BJ (cell line): ENCODE results near the gene RHBDD3. TPM values are rescaled to one million over a fixed set of nuclear protein-coding genes. Genes with fewer than 3 reads are reported as not detected.

ENCODE experiments used
- CTCF ChIA-PET: fragments of 350-600 bp; formaldehyde crosslinking; extraction: SDS; loops from one replicate; lab custom pipeline; 2021; ENCODE audit warnings: antibody characterized with exemption, inconsistent platforms; lab: Yijun Ruan, JAX
- POLR2A ChIA-PET: fragments of 300-600 bp; sonication (Branson Sonifier 250); formaldehyde crosslinking; extraction: SDS; loops from one replicate; lab custom pipeline; 2021; ENCODE audit warnings: antibody characterized with exemption; lab: Charles Lee
- DNase-seq: peaks from one replicate; pipeline ENCODE4 v3.0.0-alpha.2; 2011; ENCODE audit warnings: low read depth
- H3K27me3 ChIP-seq: 2 replicates; pipeline ENCODE4 v1.6.0; 2011; ENCODE audit warnings: low read length; ENCODE audit not compliant: control insufficient read depth, insufficient read depth
- H3K36me3 ChIP-seq: 2 replicates; pipeline ENCODE4 v1.5.1; 2011; ENCODE audit warnings: low read length; ENCODE audit not compliant: control insufficient read depth, insufficient read depth
- H3K4me3 ChIP-seq: 2 replicates; pipeline ENCODE4 v1.5.1; 2011; ENCODE audit warnings: low read depth, mild to moderate bottlenecking, control low read depth, low read length
- polyA plus RNA-seq: library from polyadenylated mRNA; depleted of rRNA; stranded (reverse); fragments of >200 nt; gene quantifications from 2 replicates; pipeline ENCODE4 v1.2.3, GENCODE V29; 2011; rRNA removed
- TF ChIP-seq, protein P1 (sequence below): IDR thresholded peaks from 2 replicates; pipeline ENCODE4 v1.5.1; 2011; ENCODE audit warnings: low read depth, mild to moderate bottlenecking, control low read depth, inconsistent platforms, low read length, moderate library complexity; ENCODE audit not compliant: insufficient read depth

Gene RHBDD3
- polyA plus RNA-seq, 1 experiment: 15.6 TPM

DNA sequence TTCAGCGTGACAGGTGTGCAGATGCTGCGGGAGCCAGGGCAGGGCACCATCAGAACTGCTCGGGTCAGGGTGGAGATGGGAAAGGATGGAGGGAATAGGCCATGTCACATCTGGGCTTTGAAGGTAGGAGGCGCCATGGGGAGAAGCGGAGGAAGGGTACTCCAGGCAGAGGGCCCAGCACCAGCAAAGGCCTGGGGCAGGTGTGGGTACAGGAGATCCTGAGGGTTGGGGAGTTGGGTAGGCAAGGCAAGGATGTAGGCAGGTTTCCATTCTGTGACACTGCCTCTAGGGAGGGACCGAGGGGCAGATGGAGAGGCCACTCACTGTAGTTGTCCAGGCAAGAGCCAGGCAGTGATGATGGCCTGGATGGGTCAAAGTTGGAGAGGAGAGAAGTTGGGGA, 53.5 kb downstream of the RHBDD3 start:
- Histone ChIP-seq H3K4me3 (no peak overlapping the region), H3K27me3 (peaks cover 6% of the 10 kb centered on the region), H3K36me3 (no peaks in the 10 kb centered on the region)
- ChIA-PET POLR2A (no interaction called here), CTCF (no interaction called here)
- TF ChIP-seq, protein P1, sequence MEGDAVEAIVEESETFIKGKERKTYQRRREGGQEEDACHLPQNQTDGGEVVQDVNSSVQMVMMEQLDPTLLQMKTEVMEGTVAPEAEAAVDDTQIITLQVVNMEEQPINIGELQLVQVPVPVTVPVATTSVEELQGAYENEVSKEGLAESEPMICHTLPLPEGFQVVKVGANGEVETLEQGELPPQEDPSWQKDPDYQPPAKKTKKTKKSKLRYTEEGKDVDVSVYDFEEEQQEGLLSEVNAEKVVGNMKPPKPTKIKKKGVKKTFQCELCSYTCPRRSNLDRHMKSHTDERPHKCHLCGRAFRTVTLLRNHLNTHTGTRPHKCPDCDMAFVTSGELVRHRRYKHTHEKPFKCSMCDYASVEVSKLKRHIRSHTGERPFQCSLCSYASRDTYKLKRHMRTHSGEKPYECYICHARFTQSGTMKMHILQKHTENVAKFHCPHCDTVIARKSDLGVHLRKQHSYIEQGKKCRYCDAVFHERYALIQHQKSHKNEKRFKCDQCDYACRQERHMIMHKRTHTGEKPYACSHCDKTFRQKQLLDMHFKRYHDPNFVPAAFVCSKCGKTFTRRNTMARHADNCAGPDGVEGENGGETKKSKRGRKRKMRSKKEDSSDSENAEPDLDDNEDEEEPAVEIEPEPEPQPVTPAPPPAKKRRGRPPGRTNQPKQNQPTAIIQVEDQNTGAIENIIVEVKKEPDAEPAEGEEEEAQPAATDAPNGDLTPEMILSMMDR: no peak
- DNase-seq: no peak

DNA sequence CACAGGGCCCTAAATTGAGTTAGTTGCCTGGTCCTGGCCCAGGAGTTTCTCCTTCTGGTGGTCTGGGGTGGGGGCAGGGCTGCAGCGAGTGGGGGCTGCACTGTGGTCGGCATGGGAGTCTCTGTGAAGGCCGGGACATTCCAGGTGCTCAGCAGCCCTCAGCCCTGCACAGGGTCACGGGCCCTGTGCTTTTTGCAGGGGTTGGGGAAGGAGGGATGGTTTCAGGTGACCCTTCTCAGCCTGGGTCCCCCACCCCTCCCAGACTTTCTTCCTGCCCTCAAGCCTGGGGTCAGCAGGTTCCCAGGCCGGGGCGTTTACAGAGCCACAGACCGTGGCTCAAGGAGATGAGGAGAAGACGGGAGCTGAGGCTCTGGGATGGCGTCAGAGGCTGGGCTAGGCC, 54.3 kb downstream of the RHBDD3 start:
- H3K36me3 ChIP-seq: no peaks in the 10 kb centered on the region
- TF ChIP-seq, protein P1: no peak
- DNase-seq: no peak
- ChIA-PET CTCF (no interaction called here), POLR2A (no interaction called here)
- H3K27me3 ChIP-seq: peaks cover 6% of the 10 kb centered on the region
- H3K4me3 ChIP-seq: no peak overlapping the region

DNA sequence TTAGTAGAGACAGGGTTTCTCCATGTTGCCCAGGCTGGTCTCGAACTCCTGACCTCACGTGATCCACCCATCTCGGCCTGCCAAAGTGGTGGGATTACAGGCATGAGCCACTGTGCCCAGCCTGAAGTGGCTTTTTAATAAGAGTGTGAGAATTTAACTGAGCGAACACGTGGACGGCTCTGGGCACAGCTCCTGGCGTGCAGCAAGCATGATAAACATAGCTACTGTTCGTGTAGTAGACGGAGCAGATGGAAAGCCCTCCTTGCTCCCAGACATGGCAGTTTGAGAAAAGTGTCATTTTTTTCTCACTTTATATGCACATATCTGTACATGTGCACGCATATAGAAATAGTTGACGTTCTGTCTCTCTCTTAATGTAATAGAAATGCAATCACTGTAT, 55.0 kb downstream of the RHBDD3 start:
- Histone ChIP-seq H3K27me3 (peaks cover 6% of the 10 kb centered on the region), H3K36me3 (no peaks in the 10 kb centered on the region), H3K4me3 (no peak overlapping the region)
- POLR2A ChIA-PET: no interaction called here
- CTCF ChIA-PET: no interaction called here
- DNase-seq: no peak
- TF ChIP-seq, protein P1: no peak

DNA sequence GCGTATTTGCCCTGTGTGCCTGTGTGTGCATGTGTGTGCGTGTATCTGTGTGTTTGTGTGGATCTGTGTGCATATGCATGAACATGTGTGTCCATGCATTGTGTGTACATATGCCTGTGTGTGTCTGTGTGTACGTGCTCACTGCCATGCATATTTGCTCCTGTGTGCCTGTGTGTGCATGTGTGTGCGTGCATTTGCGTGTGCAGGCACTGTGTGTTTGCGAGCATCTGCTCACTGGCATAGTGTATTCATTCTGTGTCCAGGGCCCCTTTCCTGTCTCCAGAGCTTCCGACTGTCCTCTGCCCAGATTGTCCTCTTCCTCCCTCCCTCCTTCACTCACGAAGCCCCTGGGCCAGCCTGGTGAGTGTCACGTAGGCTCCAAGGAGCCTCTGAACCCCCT, 56.3 kb downstream of the RHBDD3 start:
- TF ChIP-seq, protein P1: no peak
- peaks cover 11% of the 10 kb centered on the region for H3K27me3 ChIP-seq
- H3K4me3 ChIP-seq: no peak overlapping the region
- CTCF ChIA-PET: no interaction called here
- no peak for DNase-seq
- POLR2A ChIA-PET: no interaction called here
- H3K36me3 ChIP-seq: no peaks in the 10 kb centered on the region

DNA sequence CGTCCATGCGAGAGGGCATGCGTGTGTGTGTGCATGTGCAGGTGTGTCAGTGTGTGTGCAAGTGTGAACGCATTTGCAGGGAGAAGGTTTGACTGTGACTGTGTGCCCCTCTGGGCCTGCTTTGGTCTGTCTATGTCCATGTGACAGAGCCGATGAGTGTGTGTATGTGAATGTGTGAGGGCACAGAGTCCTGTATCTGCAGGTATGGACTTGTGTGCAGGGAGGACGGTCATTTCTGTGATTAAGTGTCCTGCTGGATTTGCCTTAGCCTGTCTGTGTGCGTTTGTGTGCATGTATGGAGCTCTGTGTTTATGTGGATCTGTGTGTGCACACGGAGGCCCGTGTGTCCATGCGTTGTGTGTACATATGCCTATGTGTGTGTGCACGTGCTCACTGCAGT, 56.7 kb downstream of the RHBDD3 start:
- ChIA-PET POLR2A (no interaction called here), CTCF (no interaction called here)
- DNase-seq: no peak

More for the DNA sequence above, 56.7 kb downstream of the RHBDD3 start:
- H3K4me3 ChIP-seq: no peak overlapping the region
- H3K27me3 ChIP-seq: peaks cover 15% of the 10 kb centered on the region
- TF ChIP-seq, protein P1: no peak
- H3K36me3 ChIP-seq: no peaks in the 10 kb centered on the region

Other genes with a start within 250 kb of the RHBDD3 start
- gene C22orf31, start 206.2 kb downstream of the RHBDD3 start, polyA plus RNA-seq: not detected in 2 replicates
- gene KREMEN1, start 194.9 kb downstream of the RHBDD3 start, polyA plus RNA-seq: 1.6 and 2.1 TPM in 2 replicates
- gene EMID1, start 62.1 kb downstream of the RHBDD3 start, polyA plus RNA-seq: 0.05 and 0.13 TPM in 2 replicates
- 134 and 206 TPM in 2 replicates for gene EWSR1, start 287 bp upstream of the RHBDD3 start, polyA plus RNA-seq
- 12.4 and 17.0 TPM in 2 replicates for gene GAS2L1, start 38.7 kb upstream of the RHBDD3 start, polyA plus RNA-seq
- 0.16 TPM in 1 of 2 replicates, not detected in the other for gene RASL10A, start 47.7 kb upstream of the RHBDD3 start, polyA plus RNA-seq
- gene AP1B1, start 120.6 kb upstream of the RHBDD3 start, polyA plus RNA-seq: 40.1 and 75.0 TPM in 2 replicates
- not detected in 2 replicates for gene RFPL1, start 170.6 kb upstream of the RHBDD3 start, polyA plus RNA-seq
- gene NEFH, start 212.2 kb upstream of the RHBDD3 start, polyA plus RNA-seq: 0.94 and 1.2 TPM in 2 replicates